HG03520 (cell line): ENCODE data around the gene SORCS2.
"Not testable (repeated sequence)": the region's sequence is repeated elsewhere in the genome, so short reads cannot be mapped to it uniquely, and the experiment has no call there.

Experiments used
- ATAC-seq: cut with Tn5 transposase; IDR thresholded peaks from one replicate; pipeline ENCODE4 v1.9.1; 2021; ENCODE audit warnings: mild to moderate bottlenecking, moderate library complexity; ENCODE audit not compliant: unreplicated experiment

The SORCS2 gene

GRCh38 chr4:7159923-7160322 lies 32.4 kb upstream of the SORCS2 start:
- no peak for ATAC-seq

- no peak for ATAC-seq
Measured at GRCh38 chr4:7160439-7160838, 31.9 kb upstream of the SORCS2 start.

DNA sequence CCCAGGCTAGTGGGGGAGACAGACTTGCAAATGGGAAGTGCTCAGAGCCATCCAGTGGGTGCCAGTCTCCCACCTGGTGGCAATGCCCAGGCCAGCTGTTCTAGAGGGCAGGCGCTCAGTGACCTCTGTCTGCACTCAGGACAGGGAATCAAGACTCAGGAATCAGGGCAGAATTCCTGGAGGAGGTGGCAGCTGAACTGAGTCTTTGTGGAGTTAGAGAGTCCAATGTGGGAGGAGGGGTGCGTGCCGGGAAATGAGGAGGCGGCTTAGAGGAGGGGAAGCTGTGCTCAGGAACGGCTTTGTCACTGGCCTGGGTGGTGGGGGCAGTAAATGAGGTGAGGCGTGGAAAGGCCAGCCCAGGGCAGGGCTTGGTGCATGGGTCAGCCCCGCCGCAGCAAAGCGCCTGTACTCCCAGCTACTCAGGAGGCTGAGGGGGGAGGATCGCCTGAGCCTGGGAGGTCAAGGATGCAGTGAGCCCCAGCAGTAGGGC lies 31.3 kb upstream of the SORCS2 start:
- no peak for ATAC-seq

DNA sequence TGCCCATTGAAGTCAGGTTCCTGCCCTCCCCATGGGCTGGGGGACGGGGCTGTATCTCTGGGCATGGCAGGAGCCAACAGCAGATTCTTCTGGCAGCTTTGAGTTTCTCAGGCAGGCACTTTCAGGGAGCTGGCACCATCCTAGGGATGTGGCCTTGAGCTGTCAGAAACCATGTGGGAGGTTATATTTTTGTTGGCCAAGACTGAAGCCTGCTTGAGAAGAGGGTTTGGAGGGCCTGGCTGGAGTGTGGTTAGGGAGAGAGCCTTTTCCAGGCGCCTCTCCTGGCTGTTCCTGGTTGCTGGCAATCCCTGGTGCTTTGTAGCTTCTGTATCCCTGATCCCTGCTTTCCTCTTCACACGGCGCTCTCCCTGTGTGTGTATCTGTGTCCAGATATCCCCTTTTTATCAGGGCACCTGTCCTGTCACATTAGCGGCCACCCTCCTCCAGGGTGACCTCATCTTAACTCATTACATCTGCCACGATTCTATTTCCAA lies 30.6 kb upstream of the SORCS2 start:
- ATAC-seq = no peak

DNA sequence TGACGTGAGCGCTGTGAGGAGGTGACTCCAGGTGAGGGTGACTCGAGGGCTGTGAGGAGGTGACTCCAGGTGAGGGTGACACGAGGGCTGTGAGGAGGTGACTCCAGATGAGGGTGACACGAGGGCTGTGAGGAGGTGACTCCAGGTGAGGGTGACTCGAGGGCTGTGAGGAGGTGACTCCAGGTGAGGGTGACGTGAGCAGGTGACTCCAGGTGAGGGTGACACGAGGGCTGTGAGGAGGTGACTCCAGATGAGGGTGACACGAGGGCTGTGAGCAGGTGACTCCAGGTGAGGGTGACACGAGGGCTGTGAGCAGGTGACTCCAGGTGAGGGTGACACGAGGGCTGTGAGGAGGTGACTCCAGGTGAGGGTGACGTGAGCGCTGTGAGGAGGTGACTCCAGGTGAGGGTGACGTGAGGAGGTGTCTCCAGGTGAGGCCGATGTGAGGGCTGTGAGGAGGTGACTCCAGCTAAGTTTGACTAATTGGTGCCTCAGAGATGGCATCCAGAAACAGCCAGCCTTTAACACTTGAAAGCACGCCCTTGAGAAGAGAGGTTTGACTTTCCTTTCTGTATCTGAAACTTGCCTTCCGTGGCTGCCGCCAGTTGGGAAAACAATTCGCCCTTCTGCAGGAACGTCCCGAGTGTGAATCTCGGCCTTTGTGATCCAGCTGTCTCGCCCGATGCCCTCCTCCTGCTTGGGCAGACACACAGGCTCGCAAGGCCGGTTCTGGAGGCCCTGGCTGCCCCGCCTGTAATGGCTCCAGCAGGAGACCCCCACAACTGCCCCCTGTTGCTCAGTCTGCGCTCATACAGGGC lies 27.1 kb upstream of the SORCS2 start:
- not testable (repeated sequence) for ATAC-seq

DNA sequence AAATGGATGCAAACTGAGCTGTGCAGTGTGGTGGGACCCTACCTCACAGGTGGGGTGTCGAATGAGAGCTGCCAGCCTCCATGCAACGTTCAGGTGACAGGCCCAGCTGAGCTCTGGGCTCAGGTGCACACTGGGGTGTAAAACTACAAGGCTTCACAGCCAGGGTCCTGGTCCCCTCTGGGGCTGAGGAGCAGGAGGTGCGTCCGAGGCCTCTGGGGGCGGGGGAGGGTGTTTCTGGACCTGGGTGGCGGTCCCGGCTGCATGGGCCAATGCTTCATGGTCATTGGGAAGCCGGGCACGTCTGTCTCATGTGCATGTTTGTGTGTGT lies 26.5 kb upstream of the SORCS2 start:
- no peak for ATAC-seq

DNA sequence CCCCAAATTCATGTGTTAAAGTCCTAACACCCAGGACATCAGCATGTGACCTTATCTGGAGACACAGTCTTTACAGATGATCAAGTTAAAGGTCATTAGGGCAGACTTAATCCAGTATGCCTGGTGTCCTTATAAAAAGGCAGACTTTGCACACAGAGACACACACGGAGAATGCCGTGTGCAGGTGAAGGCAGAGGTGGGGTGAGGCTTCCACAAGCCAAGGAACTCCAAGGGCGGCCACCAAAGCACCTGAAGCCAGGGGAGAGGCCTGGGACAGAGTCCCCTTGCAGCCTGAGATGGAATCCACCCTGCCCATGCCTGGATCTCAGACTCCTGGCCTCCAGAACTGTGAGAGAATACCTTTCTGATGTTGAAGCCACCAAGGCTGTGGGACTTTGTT lies 26.1 kb upstream of the SORCS2 start:
- ATAC-seq = no peak

DNA sequence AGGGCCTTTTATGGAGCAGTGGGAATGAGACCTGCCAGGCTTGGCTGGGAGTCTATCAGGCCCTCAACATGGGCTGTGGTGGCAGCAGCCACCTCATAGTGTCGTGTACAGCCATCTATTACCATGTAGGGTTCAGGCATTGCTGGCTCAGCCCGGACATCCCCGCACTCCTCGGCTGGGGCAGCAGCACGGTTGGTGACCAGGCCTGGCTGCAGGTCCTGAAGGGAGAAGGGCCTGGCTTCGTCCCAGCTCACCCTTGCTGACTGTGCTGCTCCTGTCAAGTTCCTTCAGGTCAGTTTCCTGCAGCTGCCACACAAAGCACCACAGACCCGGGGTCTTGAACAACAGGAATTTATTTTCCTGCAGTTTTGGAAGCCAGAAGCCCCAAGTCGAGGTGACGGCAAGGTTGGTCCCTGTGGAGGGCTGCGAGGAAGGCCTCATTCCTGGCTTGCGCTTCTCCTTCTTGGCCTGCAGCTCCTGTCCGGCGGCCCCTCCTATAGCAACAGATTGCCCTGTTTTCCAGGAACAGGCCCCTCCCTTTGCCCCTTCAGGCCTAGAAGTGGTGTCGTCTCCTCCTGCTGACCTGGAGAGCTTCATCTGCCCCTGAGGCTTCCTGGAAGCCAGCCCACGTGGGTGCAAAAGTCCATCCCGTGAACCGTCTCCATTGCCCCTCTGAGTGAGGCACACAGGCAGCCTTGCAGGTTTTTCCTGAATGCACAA lies 25.2 kb upstream of the SORCS2 start:
- ATAC-seq = no peak

DNA sequence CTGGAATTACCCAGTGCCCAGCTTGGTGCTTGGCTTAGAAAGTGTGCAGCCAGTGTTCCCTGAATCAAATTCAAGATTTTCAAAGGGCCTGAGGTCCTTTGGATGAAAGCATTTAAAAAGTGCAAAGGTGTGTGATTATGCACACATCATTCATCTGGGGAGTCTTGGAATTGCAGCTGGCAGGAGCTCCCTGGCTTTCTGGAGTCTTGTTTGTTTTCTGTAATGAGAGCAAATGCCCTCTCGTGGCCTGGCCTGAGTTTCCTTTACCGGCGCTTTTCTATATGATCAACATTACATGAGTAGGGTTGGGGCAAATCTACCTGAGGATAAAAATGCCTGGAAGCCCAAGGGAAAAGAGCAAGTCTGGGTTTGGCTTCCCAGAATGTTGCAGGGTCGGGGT lies 24.6 kb upstream of the SORCS2 start:
- no peak for ATAC-seq

DNA sequence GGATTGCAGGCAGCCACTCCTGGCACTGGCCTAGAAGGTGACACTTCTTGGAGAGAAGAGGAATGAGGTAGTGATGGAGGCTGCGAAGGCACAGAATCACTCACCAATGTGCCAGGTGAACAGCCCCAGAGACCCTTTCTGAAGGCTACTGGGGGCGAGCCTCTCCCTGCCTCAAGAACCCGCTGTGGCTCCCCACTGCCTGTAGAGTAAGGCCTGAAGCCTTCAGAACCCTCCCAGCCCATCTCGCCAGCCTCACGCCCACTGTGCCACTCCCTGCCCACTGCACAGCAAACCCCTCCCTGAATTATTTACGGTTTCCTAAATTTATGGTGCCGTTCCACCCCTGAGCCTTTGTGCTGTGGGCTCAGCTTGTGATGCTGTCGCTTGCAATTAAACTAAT lies 24.2 kb upstream of the SORCS2 start:
- no peak for ATAC-seq

- ATAC-seq = no peak
Measured at GRCh38 chr4:7169134-7169533, 23.2 kb upstream of the SORCS2 start.

GRCh38 chr4:7170012-7170411 lies 22.3 kb upstream of the SORCS2 start:
- ATAC-seq = no peak

DNA sequence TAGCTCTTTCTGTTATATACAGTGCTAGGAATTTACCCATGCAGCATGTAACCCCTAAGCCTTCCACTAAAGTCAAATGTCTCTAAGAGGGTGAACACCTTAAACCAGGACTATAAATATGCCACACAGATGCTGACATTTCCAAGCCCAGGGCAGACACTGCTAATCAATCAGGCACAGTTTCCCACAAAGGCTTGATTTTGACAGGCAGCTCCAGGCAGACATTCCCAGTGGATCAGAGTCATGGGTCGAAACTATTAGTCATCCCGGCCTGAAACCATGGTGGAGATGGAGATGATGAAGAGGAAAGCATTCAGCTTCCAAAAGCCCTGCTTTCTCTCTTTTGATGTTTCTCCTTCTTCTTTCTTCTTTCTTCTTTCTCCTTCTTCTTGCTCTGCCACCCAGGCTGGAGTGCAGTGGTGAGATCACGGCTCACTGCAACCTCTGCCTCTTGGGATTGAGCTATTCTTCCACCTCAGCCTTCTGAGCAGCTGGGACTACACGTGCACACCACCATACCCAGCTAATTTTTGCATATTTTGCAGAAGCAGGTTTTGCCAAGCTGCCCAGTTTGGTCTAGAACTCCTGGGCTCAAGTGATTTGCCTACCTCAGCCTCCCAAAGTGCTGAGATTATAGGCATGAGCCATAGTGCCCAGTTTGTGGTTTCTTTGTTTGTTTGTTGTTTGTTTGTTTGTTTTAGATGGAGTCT lies 21.0 kb upstream of the SORCS2 start:
- no peak for ATAC-seq

DNA sequence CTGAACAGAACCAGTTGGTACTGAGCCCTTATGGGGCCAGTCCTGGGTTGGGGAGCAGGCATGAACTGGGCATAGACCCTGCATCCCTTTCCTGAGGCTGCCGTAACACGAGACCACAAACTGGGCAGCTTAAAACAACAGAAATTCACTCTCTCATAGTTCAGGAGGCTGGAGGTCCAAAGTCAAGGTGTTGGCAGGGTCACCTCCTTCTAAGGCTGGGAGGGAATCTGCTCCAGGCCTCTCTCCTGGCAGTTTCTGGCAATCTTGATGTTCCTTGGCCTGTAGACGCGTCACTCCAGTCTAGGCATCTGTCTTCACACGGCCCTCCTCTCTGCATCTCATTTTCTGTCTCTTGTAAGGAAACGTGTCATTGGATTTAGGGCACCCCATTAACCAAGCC lies 19.8 kb upstream of the SORCS2 start:
- ATAC-seq = no peak

DNA sequence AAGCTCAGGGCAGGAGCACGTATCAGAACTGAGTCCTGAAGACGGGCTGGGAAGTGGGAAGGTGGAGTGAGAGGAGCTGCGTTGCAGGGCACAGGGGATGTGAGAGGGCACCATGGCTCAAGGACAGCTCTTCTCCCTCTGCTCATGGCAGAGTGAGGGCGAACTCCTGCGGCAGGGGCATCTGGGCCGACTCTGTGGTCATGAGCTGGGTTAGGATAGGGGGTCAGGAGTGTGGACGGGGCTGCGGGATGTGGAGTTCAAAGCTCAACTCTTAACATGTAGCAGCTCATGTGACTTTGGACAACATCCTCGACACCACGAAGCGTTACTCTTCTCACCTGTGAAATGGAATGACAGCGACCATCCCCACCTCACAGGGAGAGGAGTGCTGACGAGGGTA lies 19.4 kb upstream of the SORCS2 start:
- ATAC-seq = no peak

- no peak for ATAC-seq
Measured at GRCh38 chr4:7173841-7174449, 18.4 kb upstream of the SORCS2 start.

- no peak for ATAC-seq
Measured at GRCh38 chr4:7179158-7179557, 13.2 kb upstream of the SORCS2 start.

DNA sequence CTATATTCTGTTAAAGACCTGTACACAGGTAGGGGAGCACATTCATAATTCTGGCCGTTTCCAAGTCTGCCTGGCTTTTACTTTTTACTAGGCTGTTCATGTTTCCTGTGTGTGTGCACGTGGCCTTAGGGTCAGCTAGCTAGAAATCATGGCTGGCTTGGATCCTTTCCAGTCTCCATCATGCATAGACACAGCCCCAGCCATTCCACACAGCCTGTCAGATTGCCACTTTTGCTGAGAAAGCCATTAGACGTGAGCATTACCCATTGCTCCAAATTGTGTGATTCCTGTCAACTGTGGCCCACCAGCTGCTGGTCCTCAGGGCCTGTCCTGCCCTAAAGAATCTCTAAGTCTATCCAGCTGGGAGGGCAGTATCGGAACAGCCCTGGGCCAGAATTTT lies 11.4 kb upstream of the SORCS2 start:
- ATAC-seq = no peak

GRCh38 chr4:7182616-7183015 lies 9.7 kb upstream of the SORCS2 start:
- no peak for ATAC-seq

- ATAC-seq = no peak
Measured at GRCh38 chr4:7183161-7183560, 9.2 kb upstream of the SORCS2 start.

- ATAC-seq = no peak
Measured at GRCh38 chr4:7183780-7184460, 8.4 kb upstream of the SORCS2 start.
